Measurements from ENCODE around the gene PDE4A. TPM values are rescaled to one million over a fixed set of nuclear protein-coding genes. Genes with fewer than 3 reads are reported as not detected.

Gene PDE4A
- total and polyA plus RNA-seq, 5 donors = 5.5 to 14.2 (median 10.9) TPM

- ATAC-seq (no peak), DNase-seq (no peak)
- Histone ChIP-seq H3K9me3 (ENCODE audit: control insufficient read depth, low read length) (no peaks in the 10 kb centered on the region), H3K4me1 (ENCODE audit: control insufficient read depth, insufficient read depth, low read length) (no peaks in the 10 kb centered on the region), H3K27me3 (ENCODE audit: control insufficient read depth, insufficient read depth) (no peaks in the 10 kb centered on the region), H3K4me3 (ENCODE audit: low read length) (no peak overlapping the region), H3K27ac (ENCODE audit: low read length) (no peak overlapping the region)
- intact Hi-C loops (cut with DNase I) = loop anchor here in 1 of 4 donors (10.0 kb wide), 1 partner anchor 574 kb away; no protein-coding TSS in a partner anchor
- 57% methylated on average over 5 of the region's 5 CpGs for WGBS
These were observed 8.7 kb downstream of the PDE4A start for GRCh38 chr19:10428996-10429381.

- 4% methylated on average over 74 of the region's 75 CpGs for WGBS
- intact Hi-C loops (cut with DNase I) = no loop called here
- DNase-seq (peak; percentile 78 to 91 (median 90)), ATAC-seq (peak; percentile 83 to 87)
- no peaks in the 10 kb centered on the region for H3K4me1 ChIP-seq (ENCODE audit: control insufficient read depth, insufficient read depth, low read length)
- peak overlapping the region; percentile 80 for H3K4me3 ChIP-seq (ENCODE audit: low read length)
- no peaks in the 10 kb centered on the region for H3K9me3 ChIP-seq (ENCODE audit: control insufficient read depth, low read length)
- no peak overlapping the region for H3K27ac ChIP-seq (ENCODE audit: low read length)
- no peaks in the 10 kb centered on the region for H3K27me3 ChIP-seq (ENCODE audit: control insufficient read depth, insufficient read depth)
These were observed 10.3 kb downstream of the PDE4A start for GRCh38 chr19:10430505-10431253.

GRCh38 chr19:10431254-10431942 is 11.1 kb downstream of the PDE4A start:
- H3K4me1 ChIP-seq (ENCODE audit: control insufficient read depth, insufficient read depth, low read length) = no peaks in the 10 kb centered on the region
- peak overlapping the region; percentile 80 for H3K4me3 ChIP-seq (ENCODE audit: low read length)
- H3K27ac ChIP-seq (ENCODE audit: low read length) = no peak overlapping the region
- intact Hi-C loops (cut with DNase I) = no loop called here
- DNase-seq (peak; percentile 30 to 73 (median 68)), ATAC-seq (peak; percentile 3 to 14)
- WGBS = 12% methylated on average over 25 of the region's 25 CpGs
- H3K27me3 ChIP-seq (ENCODE audit: control insufficient read depth, insufficient read depth) = no peaks in the 10 kb centered on the region
- H3K9me3 ChIP-seq (ENCODE audit: control insufficient read depth, low read length) = no peaks in the 10 kb centered on the region

GRCh38 chr19:10431943-10432735 is 11.8 kb downstream of the PDE4A start:
- no peaks in the 10 kb centered on the region for H3K9me3 ChIP-seq (ENCODE audit: control insufficient read depth, low read length)
- no peaks in the 10 kb centered on the region for H3K27me3 ChIP-seq (ENCODE audit: control insufficient read depth, insufficient read depth)
- ATAC-seq (peak; percentile 79), DNase-seq (peak; percentile 71 to 89 (median 89))
- no peak overlapping the region for H3K27ac ChIP-seq (ENCODE audit: low read length)
- no peaks in the 10 kb centered on the region for H3K4me1 ChIP-seq (ENCODE audit: control insufficient read depth, insufficient read depth, low read length)
- peak overlapping the region; percentile 80 for H3K4me3 ChIP-seq (ENCODE audit: low read length)
- intact Hi-C loops (cut with DNase I) = no loop called here
- WGBS = 2% methylated on average over 64 of the region's 64 CpGs

GRCh38 chr19:10432736-10433130 is 12.4 kb downstream of the PDE4A start:
- intact Hi-C loops (cut with DNase I) = no loop called here
- DNase-seq = no peak

GRCh38 chr19:10433131-10433536 is 12.8 kb downstream of the PDE4A start:
- intact Hi-C loops (cut with DNase I) = no loop called here
- Histone ChIP-seq H3K27ac (ENCODE audit: low read length) (no peak overlapping the region), H3K9me3 (ENCODE audit: control insufficient read depth, low read length) (no peaks in the 10 kb centered on the region), H3K4me1 (ENCODE audit: control insufficient read depth, insufficient read depth, low read length) (no peaks in the 10 kb centered on the region), H3K4me3 (ENCODE audit: low read length) (no peak overlapping the region), H3K27me3 (ENCODE audit: control insufficient read depth, insufficient read depth) (no peaks in the 10 kb centered on the region)
- ATAC-seq (no peak), DNase-seq (no peak)
- 90% methylated on average over 10 of the region's 10 CpGs for WGBS

More at GRCh38 chr19:10432736-10433130, 12.4 kb downstream of the PDE4A start:
- 88% methylated on average over 2 of the region's 2 CpGs for WGBS
- no peak overlapping the region for H3K4me3 ChIP-seq (ENCODE audit: low read length)
- no peaks in the 10 kb centered on the region for H3K27me3 ChIP-seq (ENCODE audit: control insufficient read depth, insufficient read depth)
- ATAC-seq = no peak
- H3K4me1 ChIP-seq (ENCODE audit: control insufficient read depth, insufficient read depth, low read length) = no peaks in the 10 kb centered on the region
- no peak overlapping the region for H3K27ac ChIP-seq (ENCODE audit: low read length)
- H3K9me3 ChIP-seq (ENCODE audit: control insufficient read depth, low read length) = no peaks in the 10 kb centered on the region

GRCh38 chr19:10439588-10439987 is 19.2 kb downstream of the PDE4A start:
- Histone ChIP-seq H3K27ac (ENCODE audit: low read length) (no peak overlapping the region), H3K4me1 (ENCODE audit: control insufficient read depth, insufficient read depth, low read length) (no peaks in the 10 kb centered on the region), H3K27me3 (ENCODE audit: control insufficient read depth, insufficient read depth) (no peaks in the 10 kb centered on the region), H3K4me3 (ENCODE audit: low read length) (no peak overlapping the region), H3K9me3 (ENCODE audit: control insufficient read depth, low read length) (no peaks in the 10 kb centered on the region)
- intact Hi-C loops (cut with DNase I) = no loop called here
- WGBS = 83% methylated on average over 5 of the region's 5 CpGs
- ATAC-seq (no peak), DNase-seq (no peak)

GRCh38 chr19:10442698-10443097 is 22.4 kb downstream of the PDE4A start:
- 94% methylated on average over 3 of the region's 3 CpGs for WGBS
- Histone ChIP-seq H3K4me3 (ENCODE audit: low read length) (no peak overlapping the region), H3K27me3 (ENCODE audit: control insufficient read depth, insufficient read depth) (no peaks in the 10 kb centered on the region), H3K4me1 (ENCODE audit: control insufficient read depth, insufficient read depth, low read length) (no peaks in the 10 kb centered on the region), H3K27ac (ENCODE audit: low read length) (no peak overlapping the region), H3K9me3 (ENCODE audit: control insufficient read depth, low read length) (no peaks in the 10 kb centered on the region)
- DNase-seq (no peak), ATAC-seq (no peak)
- intact Hi-C loops (cut with DNase I) = no loop called here

GRCh38 chr19:10449037-10449436 is 28.7 kb downstream of the PDE4A start:
- Histone ChIP-seq H3K4me3 (ENCODE audit: low read length) (no peak overlapping the region), H3K9me3 (ENCODE audit: control insufficient read depth, low read length) (no peaks in the 10 kb centered on the region), H3K27ac (ENCODE audit: low read length) (no peak overlapping the region), H3K4me1 (ENCODE audit: control insufficient read depth, insufficient read depth, low read length) (no peaks in the 10 kb centered on the region), H3K27me3 (ENCODE audit: control insufficient read depth, insufficient read depth) (no peaks in the 10 kb centered on the region)
- 91% methylated on average over 7 of the region's 7 CpGs for WGBS
- DNase-seq (no peak), ATAC-seq (no peak)
- intact Hi-C loops (cut with DNase I) = no loop called here

- H3K4me1 ChIP-seq (ENCODE audit: control insufficient read depth, insufficient read depth, low read length) = no peaks in the 10 kb centered on the region
- no peak overlapping the region for H3K4me3 ChIP-seq (ENCODE audit: low read length)
- intact Hi-C loops (cut with DNase I) = no loop called here
- WGBS = 91% methylated on average over 14 of the region's 14 CpGs
- ATAC-seq (no peak), DNase-seq (no peak)
- H3K27me3 ChIP-seq (ENCODE audit: control insufficient read depth, insufficient read depth) = no peaks in the 10 kb centered on the region
- no peaks in the 10 kb centered on the region for H3K9me3 ChIP-seq (ENCODE audit: control insufficient read depth, low read length)
- no peak overlapping the region for H3K27ac ChIP-seq (ENCODE audit: low read length)
These were observed 30.0 kb downstream of the PDE4A start for GRCh38 chr19:10450191-10450852.
